Testis (tissue), 3 donors: Measurements from ENCODE around the gene NOTCH1. TPM values are rescaled to one million over a fixed set of nuclear protein-coding genes. Genes with fewer than 3 reads are reported as not detected.

Experiments
- DNase-seq: peaks from one replicate; pipeline ENCODE4 v3.0.0-alpha.2; 2019
- H3K27ac ChIP-seq, 2 donors: fragments of 200-600 bp; sonication (generic); one replicate each; pipeline ENCODE4 v1.5.1; 2019
- H3K27me3 ChIP-seq: fragments of 200-600 bp; sonication (generic); one replicate; pipeline ENCODE4 v1.5.1; 2019
- H3K36me3 ChIP-seq: fragments of 200-600 bp; sonication (generic); one replicate; pipeline ENCODE4 v1.5.1; 2017; ENCODE audit warnings: low read depth; ENCODE audit errors: missing control alignments
- H3K4me1 ChIP-seq: fragments of 200-600 bp; sonication (generic); one replicate; pipeline ENCODE4 v1.5.1; 2019
- H3K4me3 ChIP-seq, 2 donors: fragments of 200-600 bp; sonication (generic); one replicate each; pipeline ENCODE4 v1.5.1; 2017 to 2019
- H3K9me3 ChIP-seq: fragments of 200-600 bp; sonication (generic); one replicate; pipeline ENCODE4 v1.5.1; 2017
- POLR2A ChIP-seq: fragments of 450-650 bp; IDR thresholded peaks from one replicate; pipeline ENCODE4 v1.6.1; 2017; ENCODE audit warnings: antibody characterized with exemption, mild to moderate bottlenecking, moderate library complexity
- WGBS, 2 donors: methylation state at CpG; one replicate each; pipeline ENCODE4 v1.1.5; 2018; 5-methylcytosine and 5-hydroxymethylcytosine counted together
- intact Hi-C: fragments of 100-400 bp; cut with DNase I; formaldehyde crosslinking; loops from one replicate; pipeline ENCODE4 v1.15.1; 2023; ENCODE audit warnings: low total_unique reads
- polyA plus RNA-seq: library from polyadenylated mRNA; stranded (reverse); fragments of 350-450 nt; fragmentation: Illumina TruSeq; extraction: RNeasy Lipid Tissue Mini Kit (QIAGEN cat#74804); gene quantifications from one replicate; pipeline ENCODE4 v1.2.3, GENCODE V29; 2014; ENCODE audit warnings: low read depth, low replicate concordance; ENCODE audit not compliant: insufficient read depth
- total RNA-seq, 2 donors: library from RNA; depleted of rRNA; stranded (reverse); fragments of >200 nt; gene quantifications; one replicate each; pipeline ENCODE4 v1.2.3, GENCODE V29; 2016
- TF ChIP-seq, protein P1 (sequence below), 3 experiments: fragments of 450-650 bp in 2 of 3; fragments of 200-600 bp in 1 of 3; sonication (generic) in 1 of 3; IDR thresholded peaks; one replicate each; pipeline ENCODE4 v1.5.1; 2016 to 2019; ENCODE audit warnings: antibody characterized with exemption in 3 of 3, mild to moderate bottlenecking in 2 of 3, moderate library complexity in 1 of 3

NOTCH1 gene
- total and polyA plus RNA-seq, 3 donors from 2014 or later, result 7.2 to 34.1 (median 32.4) TPM

DNA sequence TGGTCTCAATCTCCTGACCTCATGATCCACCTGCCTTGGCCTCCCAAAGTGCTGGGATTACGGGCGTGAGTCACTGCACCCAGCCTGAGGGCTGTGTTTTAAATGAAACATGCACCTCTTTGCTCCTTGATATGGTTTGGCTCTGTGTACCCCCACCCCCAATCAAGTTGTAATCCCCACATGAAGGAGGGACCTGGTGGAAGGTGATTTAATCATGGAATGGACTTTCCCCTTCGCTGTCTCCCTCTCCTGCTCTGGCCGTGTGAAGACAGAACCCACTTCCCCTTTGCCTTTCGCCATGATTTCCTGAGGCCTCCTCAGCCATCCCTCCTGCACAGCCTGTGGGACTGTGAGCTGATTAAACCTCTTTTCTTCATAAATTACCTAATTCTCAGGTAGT, 12.5 kb upstream of the NOTCH1 start:
- 72% methylated on average over 5 of the region's 5 CpGs for WGBS, 2 donors
- Histone ChIP-seq H3K36me3 (no peaks in the 10 kb centered on the region), H3K9me3 (no peaks in the 10 kb centered on the region), H3K4me1 (no peaks in the 10 kb centered on the region), H3K4me3 (no peak overlapping the region), H3K27me3 (no peaks in the 10 kb centered on the region), H3K27ac (no peak overlapping the region)
- TF ChIP-seq, protein P1, sequence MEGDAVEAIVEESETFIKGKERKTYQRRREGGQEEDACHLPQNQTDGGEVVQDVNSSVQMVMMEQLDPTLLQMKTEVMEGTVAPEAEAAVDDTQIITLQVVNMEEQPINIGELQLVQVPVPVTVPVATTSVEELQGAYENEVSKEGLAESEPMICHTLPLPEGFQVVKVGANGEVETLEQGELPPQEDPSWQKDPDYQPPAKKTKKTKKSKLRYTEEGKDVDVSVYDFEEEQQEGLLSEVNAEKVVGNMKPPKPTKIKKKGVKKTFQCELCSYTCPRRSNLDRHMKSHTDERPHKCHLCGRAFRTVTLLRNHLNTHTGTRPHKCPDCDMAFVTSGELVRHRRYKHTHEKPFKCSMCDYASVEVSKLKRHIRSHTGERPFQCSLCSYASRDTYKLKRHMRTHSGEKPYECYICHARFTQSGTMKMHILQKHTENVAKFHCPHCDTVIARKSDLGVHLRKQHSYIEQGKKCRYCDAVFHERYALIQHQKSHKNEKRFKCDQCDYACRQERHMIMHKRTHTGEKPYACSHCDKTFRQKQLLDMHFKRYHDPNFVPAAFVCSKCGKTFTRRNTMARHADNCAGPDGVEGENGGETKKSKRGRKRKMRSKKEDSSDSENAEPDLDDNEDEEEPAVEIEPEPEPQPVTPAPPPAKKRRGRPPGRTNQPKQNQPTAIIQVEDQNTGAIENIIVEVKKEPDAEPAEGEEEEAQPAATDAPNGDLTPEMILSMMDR (IDR thresholded peaks at IDR 0.05), result no peak
- no peak for TF ChIP-seq POLR2A
- intact Hi-C loops, result no loop called here
- no peak for DNase-seq

DNA sequence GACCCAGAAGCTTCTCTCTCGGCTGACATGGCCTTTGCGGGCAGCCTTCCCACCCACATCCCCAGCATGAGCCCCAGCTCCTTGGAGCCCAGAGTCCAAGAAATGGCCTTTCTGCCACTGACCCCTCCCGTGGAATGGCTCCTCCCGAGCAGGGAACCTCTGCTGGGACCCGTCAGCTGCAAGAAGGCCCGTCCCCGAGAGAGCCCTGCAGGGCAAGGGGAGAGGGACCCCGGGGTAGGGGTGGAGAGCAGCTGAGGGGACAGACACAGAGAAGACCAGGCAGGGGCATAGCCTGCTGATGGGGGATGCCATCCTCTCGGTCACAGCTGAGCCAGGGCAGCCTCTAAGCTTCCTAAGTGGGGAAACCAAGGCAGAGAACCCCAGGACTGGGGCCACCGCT, 11.2 kb upstream of the NOTCH1 start:
- no peak overlapping the region for H3K4me3 ChIP-seq
- H3K4me1 ChIP-seq, result no peaks in the 10 kb centered on the region
- intact Hi-C loops, result no loop called here
- H3K36me3 ChIP-seq, result no peaks in the 10 kb centered on the region
- no peak overlapping the region for H3K27ac ChIP-seq
- 74 to 85% methylated on average over 5 to 10 of the region's 10 CpGs for WGBS, 2 donors
- H3K9me3 ChIP-seq, result no peaks in the 10 kb centered on the region
- no peaks in the 10 kb centered on the region for H3K27me3 ChIP-seq
- DNase-seq, result no peak
- TF ChIP-seq POLR2A, result no peak
- TF ChIP-seq, protein P1 (IDR thresholded peaks at IDR 0.05), result no peak

DNA sequence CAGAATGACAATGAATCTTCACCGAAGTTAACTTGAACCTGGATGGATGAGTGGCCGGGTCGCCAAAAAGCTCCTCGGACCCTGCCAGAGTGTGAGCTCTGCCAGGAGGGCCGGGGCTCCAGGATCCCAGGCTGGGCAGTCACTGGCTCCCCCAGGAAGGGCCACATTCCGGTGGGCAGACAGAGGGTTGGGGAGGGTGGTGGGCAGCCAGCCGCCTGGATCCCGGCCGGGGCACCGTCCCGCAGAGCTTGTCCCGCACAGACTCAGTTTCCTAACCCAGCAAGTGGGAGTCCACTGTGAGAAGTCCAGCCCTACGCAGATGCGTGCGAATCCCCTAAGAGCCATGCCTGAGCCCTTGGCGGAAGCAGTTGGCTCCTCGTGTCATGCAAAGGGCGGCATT, 10.3 kb upstream of the NOTCH1 start:
- intact Hi-C loops, result no loop called here
- Histone ChIP-seq H3K36me3 (no peaks in the 10 kb centered on the region), H3K4me3 (no peak overlapping the region), H3K27me3 (no peaks in the 10 kb centered on the region), H3K27ac (no peak overlapping the region), H3K9me3 (no peaks in the 10 kb centered on the region), H3K4me1 (peaks cover 4% of the 10 kb centered on the region)
- 91% methylated on average over 17 of the region's 18 CpGs; no CpG with 5 or more reads in 1 of the 2 donors for WGBS, 2 donors
- TF ChIP-seq, protein P1 (IDR thresholded peaks at IDR 0.05), result no peak
- no peak for TF ChIP-seq POLR2A
- no peak for DNase-seq

DNA sequence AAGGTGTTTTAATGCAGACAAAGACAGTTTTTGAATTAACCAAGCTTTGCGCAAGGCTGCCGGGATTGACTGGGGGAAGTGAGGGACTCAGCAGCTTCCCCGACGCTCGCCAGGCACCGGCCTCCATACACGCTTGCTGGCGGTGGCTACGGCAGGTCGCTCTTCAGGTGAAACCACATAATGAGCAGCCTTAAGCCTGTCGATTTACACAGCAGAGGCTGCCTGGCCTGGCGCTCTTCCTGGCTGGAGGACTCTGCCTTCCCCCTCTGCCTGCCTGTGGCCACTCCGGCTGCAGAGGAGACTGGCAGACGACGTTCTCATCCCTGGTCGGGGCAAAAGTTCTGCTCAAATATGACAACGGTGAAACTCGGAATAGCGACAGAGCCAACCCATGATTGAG, 9.0 kb upstream of the NOTCH1 start:
- Histone ChIP-seq H3K27me3 (no peaks in the 10 kb centered on the region), H3K4me1 (peaks cover 11% of the 10 kb centered on the region), H3K27ac (no peak overlapping the region), H3K36me3 (no peaks in the 10 kb centered on the region), H3K4me3 (no peak overlapping the region), H3K9me3 (no peaks in the 10 kb centered on the region)
- intact Hi-C loops, result no loop called here
- TF ChIP-seq POLR2A, result no peak
- WGBS, 2 donors, result 92% methylated on average over 16 to 19 of the region's 19 CpGs
- DNase-seq, result no peak

DNA sequence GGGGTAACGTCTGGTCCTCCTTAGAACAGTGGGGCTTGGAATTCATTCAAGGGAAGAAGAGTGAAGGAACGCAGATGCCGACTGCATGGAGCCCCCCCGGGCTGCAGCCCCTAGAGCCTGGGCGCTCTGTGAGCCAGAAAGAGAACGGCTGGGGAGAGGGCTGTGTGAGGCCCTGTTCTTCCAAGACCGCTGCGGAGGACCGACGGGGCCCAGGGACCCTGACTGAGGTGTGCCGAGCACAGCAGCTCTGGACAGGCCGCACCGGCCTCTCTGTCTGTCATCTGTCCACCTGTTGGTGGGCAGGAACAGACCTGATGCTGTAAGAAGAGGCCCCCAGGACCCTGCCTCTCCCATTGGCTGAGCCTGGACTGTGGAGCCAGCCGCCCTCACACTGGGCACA, 7.7 kb upstream of the NOTCH1 start:
- peaks cover 11% of the 10 kb centered on the region for H3K4me1 ChIP-seq

More for the DNA sequence above, 7.7 kb upstream of the NOTCH1 start:
- WGBS, 2 donors, result 85 to 92% methylated on average over 2 to 14 of the region's 14 CpGs
- no peak for DNase-seq
- TF ChIP-seq, protein P1 (IDR thresholded peaks at IDR 0.05), result no peak
- no peak for TF ChIP-seq POLR2A
- H3K9me3 ChIP-seq, result no peaks in the 10 kb centered on the region
- no peaks in the 10 kb centered on the region for H3K36me3 ChIP-seq
- intact Hi-C loops, result no loop called here
- no peaks in the 10 kb centered on the region for H3K27me3 ChIP-seq
- no peak overlapping the region for H3K27ac ChIP-seq
- H3K4me3 ChIP-seq, result no peak overlapping the region
